ENCODE results near the gene CACNA1S.

Gene CACNA1S

GRCh38 chr1:201112173-201112731 lies at the start of gene CACNA1S:
CACNA1S (minus strand) TSS chr1:201112426; CDS start chr1:201112339, 87 bp downstream.
- no peak for TF ChIP-seq EZH2phosphoT487 (conservative IDR thresholded peaks at IDR 0.05; ENCODE audit: low read length)
- TF ChIP-seq CTCF (IDR thresholded peaks at IDR 0.05; ENCODE audit: insufficient read depth, low read length, poor library complexity, severe bottlenecking): no peak
- Histone ChIP-seq H3K36me3 (ENCODE audit: low read length) (no peaks in the 10 kb centered on the region), H3K27ac (ENCODE audit: low read depth, low read length) (no peak within 1 kb of the TSS), H3K9me3 (ENCODE audit: insufficient read depth, low read length) (no peaks in the 10 kb centered on the region), H3K27me3 (ENCODE audit: low read length) (no peaks in the 10 kb centered on the region), H2AFZ (ENCODE audit: low read depth, low read length, severe bottlenecking) (no peak within 1 kb of the TSS), H3K4me2 (ENCODE audit: low read depth, low read length, poor library complexity, severe bottlenecking) (no peak within 1 kb of the TSS), H3K79me2 (ENCODE audit: insufficient read depth, low read length) (no peaks in the 10 kb centered on the region), H3F3A (ENCODE audit: insufficient read depth) (no peaks in the 10 kb centered on the region), H3K9me2 (replicated peaks; ENCODE audit: insufficient read depth, low read length) (no peaks in the 10 kb centered on the region), H3K9ac (ENCODE audit: low read length) (no peak within 1 kb of the TSS), H3K4me3 (ENCODE audit: insufficient read depth, low read length, poor library complexity, severe bottlenecking) (no peak within 1 kb of the TSS), H4K20me1 (ENCODE audit: low read depth, low read length) (no peaks in the 10 kb centered on the region)

- TF ChIP-seq CTCF (IDR thresholded peaks at IDR 0.05; ENCODE audit: insufficient read depth, low read length, poor library complexity, severe bottlenecking): no peak
- no peak for TF ChIP-seq EZH2phosphoT487 (conservative IDR thresholded peaks at IDR 0.05; ENCODE audit: low read length)
- no peaks in the 10 kb centered on the region for H3K36me3 ChIP-seq (ENCODE audit: low read length)
- H2AFZ ChIP-seq (ENCODE audit: low read depth, low read length, severe bottlenecking): no peak overlapping the region
- H3K9me2 ChIP-seq (replicated peaks; ENCODE audit: insufficient read depth, low read length): no peaks in the 10 kb centered on the region
- no peak overlapping the region for H3K9ac ChIP-seq (ENCODE audit: low read length)
- no peaks in the 10 kb centered on the region for H3K9me3 ChIP-seq (ENCODE audit: insufficient read depth, low read length)
- H3K27ac ChIP-seq (ENCODE audit: low read depth, low read length): no peak overlapping the region
- no peaks in the 10 kb centered on the region for H3F3A ChIP-seq (ENCODE audit: insufficient read depth)
- H3K4me3 ChIP-seq (ENCODE audit: insufficient read depth, low read length, poor library complexity, severe bottlenecking): no peak overlapping the region
- no peaks in the 10 kb centered on the region for H3K79me2 ChIP-seq (ENCODE audit: insufficient read depth, low read length)
- H3K27me3 ChIP-seq (ENCODE audit: low read length): no peaks in the 10 kb centered on the region
- H3K4me2 ChIP-seq (ENCODE audit: low read depth, low read length, poor library complexity, severe bottlenecking): no peak overlapping the region
- H4K20me1 ChIP-seq (ENCODE audit: low read depth, low read length): no peaks in the 10 kb centered on the region
Measured at GRCh38 chr1:201157949-201158348, 45.7 kb upstream of the CACNA1S start.

GRCh38 chr1:201156819-201157218 lies 44.6 kb upstream of the CACNA1S start:
- no peaks in the 10 kb centered on the region for H4K20me1 ChIP-seq (ENCODE audit: low read depth, low read length)
- H3K9me3 ChIP-seq (ENCODE audit: insufficient read depth, low read length): no peaks in the 10 kb centered on the region
- H3K9me2 ChIP-seq (replicated peaks; ENCODE audit: insufficient read depth, low read length): no peaks in the 10 kb centered on the region
- H3K9ac ChIP-seq (ENCODE audit: low read length): no peak overlapping the region
- H3K27ac ChIP-seq (ENCODE audit: low read depth, low read length): no peak overlapping the region
- TF ChIP-seq CTCF (IDR thresholded peaks at IDR 0.05; ENCODE audit: insufficient read depth, low read length, poor library complexity, severe bottlenecking) (no peak), EZH2phosphoT487 (conservative IDR thresholded peaks at IDR 0.05; ENCODE audit: low read length) (no peak)
- H3K79me2 ChIP-seq (ENCODE audit: insufficient read depth, low read length): no peaks in the 10 kb centered on the region
- H3K4me2 ChIP-seq (ENCODE audit: low read depth, low read length, poor library complexity, severe bottlenecking): no peak overlapping the region
- H3K4me3 ChIP-seq (ENCODE audit: insufficient read depth, low read length, poor library complexity, severe bottlenecking): no peak overlapping the region
- H3F3A ChIP-seq (ENCODE audit: insufficient read depth): no peaks in the 10 kb centered on the region
- no peaks in the 10 kb centered on the region for H3K36me3 ChIP-seq (ENCODE audit: low read length)
- H3K27me3 ChIP-seq (ENCODE audit: low read length): no peaks in the 10 kb centered on the region
- no peak overlapping the region for H2AFZ ChIP-seq (ENCODE audit: low read depth, low read length, severe bottlenecking)
